Lower leg skin (tissue), 4 donors: ENCODE measurements around the gene ZNF19. TPM values are rescaled to one million over a fixed set of nuclear protein-coding genes. Genes with fewer than 3 reads are reported as not detected.

ENCODE experiments used
- DNase-seq, 2 donors: peaks; one replicate each; pipeline ENCODE4 v3.0.0-alpha.2; 2019; ENCODE audit warnings: low spot score in 2 of 2
- H3K4me3 ChIP-seq: fragments of 200-600 bp; sonication (generic); 2 replicates; pipeline ENCODE4 v1.5.1; 2017; ENCODE audit warnings: mild to moderate bottlenecking, low read depth; ENCODE audit not compliant: poor library complexity, severe bottlenecking
- POLR2A ChIP-seq, 2 donors: fragments of 450-650 bp; IDR thresholded peaks; one replicate each; pipeline ENCODE4 v1.6.1; 2016 to 2017; ENCODE audit warnings: antibody characterized with exemption in 2 of 2, mild to moderate bottlenecking in 1 of 2, moderate library complexity in 1 of 2
- WGBS, 2 donors: methylation state at CpG; one replicate each; pipeline ENCODE4 v1.1.5; 2018; 5-methylcytosine and 5-hydroxymethylcytosine counted together
- intact Hi-C: fragments of 100-400 bp; cut with DNase I; formaldehyde crosslinking; loops from one replicate; pipeline ENCODE4 v1.15.0; 2023; ENCODE audit warnings: low total_unique reads
- total RNA-seq, 4 donors: library from RNA; depleted of rRNA; stranded (reverse); fragments of >200 nt; gene quantifications; one replicate each; pipeline ENCODE4 v1.1.0, GENCODE V29; 2016
- TF ChIP-seq, protein P1 (sequence below), 3 donors: fragments of 450-650 bp; IDR thresholded peaks; one replicate each; pipeline ENCODE4 v1.5.1; 2016; ENCODE audit warnings: antibody characterized with exemption in 3 of 3, mild to moderate bottlenecking in 3 of 3, moderate library complexity in 2 of 3

ZNF19 gene
- total RNA-seq, 4 donors from 2014 or later: 0.84 to 4.2 (median 2.5) TPM

- no peak for TF ChIP-seq POLR2A (IDR thresholded peaks at IDR 0.05)
- TF ChIP-seq, protein P1, sequence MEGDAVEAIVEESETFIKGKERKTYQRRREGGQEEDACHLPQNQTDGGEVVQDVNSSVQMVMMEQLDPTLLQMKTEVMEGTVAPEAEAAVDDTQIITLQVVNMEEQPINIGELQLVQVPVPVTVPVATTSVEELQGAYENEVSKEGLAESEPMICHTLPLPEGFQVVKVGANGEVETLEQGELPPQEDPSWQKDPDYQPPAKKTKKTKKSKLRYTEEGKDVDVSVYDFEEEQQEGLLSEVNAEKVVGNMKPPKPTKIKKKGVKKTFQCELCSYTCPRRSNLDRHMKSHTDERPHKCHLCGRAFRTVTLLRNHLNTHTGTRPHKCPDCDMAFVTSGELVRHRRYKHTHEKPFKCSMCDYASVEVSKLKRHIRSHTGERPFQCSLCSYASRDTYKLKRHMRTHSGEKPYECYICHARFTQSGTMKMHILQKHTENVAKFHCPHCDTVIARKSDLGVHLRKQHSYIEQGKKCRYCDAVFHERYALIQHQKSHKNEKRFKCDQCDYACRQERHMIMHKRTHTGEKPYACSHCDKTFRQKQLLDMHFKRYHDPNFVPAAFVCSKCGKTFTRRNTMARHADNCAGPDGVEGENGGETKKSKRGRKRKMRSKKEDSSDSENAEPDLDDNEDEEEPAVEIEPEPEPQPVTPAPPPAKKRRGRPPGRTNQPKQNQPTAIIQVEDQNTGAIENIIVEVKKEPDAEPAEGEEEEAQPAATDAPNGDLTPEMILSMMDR (IDR thresholded peaks at IDR 0.05): no peak
- 5 to 8% methylated on average over 9 of the region's 9 CpGs for WGBS, 2 donors
- DNase-seq: no peak
These were observed 37.0 kb upstream of the ZNF19 start, which contains the start of gene CHST4 for GRCh38 chr16:71526111-71526631. Gene CHST4 (plus strand): TSS chr16:71526426. CDS start chr16:71536678, 10,252 bp downstream.

DNA sequence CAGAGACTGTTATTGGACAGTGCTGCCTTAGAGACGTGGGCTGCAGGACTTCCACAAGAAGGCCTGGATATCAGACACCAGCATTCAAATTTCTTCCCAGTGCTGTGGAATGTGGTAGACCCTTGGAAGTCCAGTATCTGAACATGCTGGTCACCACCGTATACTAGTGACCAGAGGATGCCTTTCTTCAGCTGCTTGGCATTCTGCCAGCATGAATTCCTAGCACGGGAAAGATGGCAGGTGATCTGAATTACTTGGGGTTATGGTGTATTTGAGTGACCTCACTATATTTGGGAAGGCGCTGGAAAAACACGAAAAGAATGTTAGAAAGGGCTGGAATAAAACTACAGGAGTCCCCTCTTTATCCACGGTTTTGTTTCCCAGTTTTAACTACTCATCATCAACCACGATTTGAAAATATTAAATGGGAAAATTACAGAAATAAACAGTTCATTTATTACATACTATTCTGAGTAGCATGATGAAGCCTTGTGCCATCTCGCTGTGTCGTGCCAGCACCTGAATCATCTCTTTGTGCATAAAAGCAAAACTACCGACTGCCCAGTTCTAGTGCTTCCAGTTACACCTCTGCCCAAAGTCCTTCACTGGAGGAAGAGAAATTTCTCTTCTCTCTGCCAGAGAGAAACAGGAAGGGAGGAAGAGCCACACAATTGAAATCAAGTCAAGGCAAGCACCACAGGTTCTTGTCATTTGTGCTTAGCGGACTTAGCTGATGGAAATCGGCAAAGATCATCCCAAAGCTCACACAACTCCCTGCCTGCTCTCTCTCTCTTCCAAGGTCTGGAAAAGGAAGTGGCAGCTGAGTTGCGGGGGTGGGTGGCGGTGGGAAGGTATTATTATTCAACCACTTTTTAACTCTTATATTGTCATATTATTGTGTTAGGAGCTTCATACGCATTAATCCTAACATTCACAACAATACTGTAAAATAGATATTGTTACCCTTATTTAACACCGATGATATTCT lies 35.7 kb upstream of the ZNF19 start:
- intact Hi-C loops: no loop called here
- 50 to 53% methylated on average over 16 of the region's 16 CpGs for WGBS, 2 donors
- H3K4me3 ChIP-seq: no peak overlapping the region
- TF ChIP-seq POLR2A (IDR thresholded peaks at IDR 0.05): no peak
- TF ChIP-seq, protein P1 (IDR thresholded peaks at IDR 0.05): no peak
- DNase-seq: no peak

More at GRCh38 chr16:71526111-71526631, 37.0 kb upstream of the ZNF19 start, which contains the start of gene CHST4:
- intact Hi-C loops: no loop called here
- H3K4me3 ChIP-seq: no peak within 1 kb of the TSS

- WGBS, 2 donors: 59 to 61% methylated on average over 3 of the region's 3 CpGs
These were observed 31.4 kb upstream of the ZNF19 start for GRCh38 chr16:71520550-71520949.

GRCh38 chr16:71515026-71515425 lies 25.9 kb upstream of the ZNF19 start:
- H3K4me3 ChIP-seq: no peak overlapping the region
- TF ChIP-seq, protein P1 (IDR thresholded peaks at IDR 0.05): no peak
- no peak for TF ChIP-seq POLR2A (IDR thresholded peaks at IDR 0.05)
- DNase-seq: no peak
- intact Hi-C loops: no loop called here
- WGBS, 2 donors: 76 to 78% methylated on average over 3 of the region's 3 CpGs

More at GRCh38 chr16:71520550-71520949, 31.4 kb upstream of the ZNF19 start:
- no peak overlapping the region for H3K4me3 ChIP-seq
- intact Hi-C loops: no loop called here
- TF ChIP-seq POLR2A (IDR thresholded peaks at IDR 0.05): no peak
- TF ChIP-seq, protein P1 (IDR thresholded peaks at IDR 0.05): no peak
- DNase-seq: no peak

- 78 to 83% methylated on average over 7 of the region's 7 CpGs for WGBS, 2 donors
- DNase-seq: no peak
- no peak overlapping the region for H3K4me3 ChIP-seq
- intact Hi-C loops: no loop called here
- TF ChIP-seq POLR2A (IDR thresholded peaks at IDR 0.05): no peak
These were observed 25.4 kb upstream of the ZNF19 start for GRCh38 chr16:71514476-71514875.

GRCh38 chr16:71513302-71513701 lies 24.2 kb upstream of the ZNF19 start:
- no peak overlapping the region for H3K4me3 ChIP-seq
- 0 to 100% methylated on average over 1 of the region's 1 CpG for WGBS, 2 donors
- DNase-seq: no peak
- intact Hi-C loops: no loop called here
- TF ChIP-seq, protein P1 (IDR thresholded peaks at IDR 0.05): no peak
- TF ChIP-seq POLR2A (IDR thresholded peaks at IDR 0.05): no peak
